Cardiac fibroblast (primary cell): ENCODE data around the gene PPARD.
A peak's percentile ranks its signal among the peaks of the same experiment; 100 is the strongest.
"Not testable (repeated sequence)": the region's sequence is repeated elsewhere in the genome, so short reads cannot be mapped to it uniquely, and the experiment has no call there.

Experiments used
- DNase-seq, 2 donors: peaks; one replicate each; pipeline versions ENCODE4 v3.0.0 to v3.0.0-alpha.2; 2010; ENCODE audit warnings: low read depth in 2 of 2
- H3K4me3 ChIP-seq, 2 donors: replicated peaks in 1 of 2; 1 replicate in 1 of 2; 2 replicates in 1 of 2; pipeline ENCODE4 v1.5.1; 2011; ENCODE audit warnings: low read depth in 2 of 2, low read length in 2 of 2, mild to moderate bottlenecking in 2 of 2, moderate library complexity in 1 of 2
- CTCF ChIP-seq: IDR thresholded peaks from one replicate; pipeline ENCODE4 v1.5.1; 2011; ENCODE audit warnings: low read depth, mild to moderate bottlenecking, low read length, inconsistent platforms

Gene PPARD

GRCh38 chr6:35327349-35328027 lies 14.9 kb upstream of the PPARD start:
- TF ChIP-seq CTCF: peak; percentile 82
- peak; percentile 68 to 70 for DNase-seq
- H3K4me3 ChIP-seq: no peak overlapping the region

DNA sequence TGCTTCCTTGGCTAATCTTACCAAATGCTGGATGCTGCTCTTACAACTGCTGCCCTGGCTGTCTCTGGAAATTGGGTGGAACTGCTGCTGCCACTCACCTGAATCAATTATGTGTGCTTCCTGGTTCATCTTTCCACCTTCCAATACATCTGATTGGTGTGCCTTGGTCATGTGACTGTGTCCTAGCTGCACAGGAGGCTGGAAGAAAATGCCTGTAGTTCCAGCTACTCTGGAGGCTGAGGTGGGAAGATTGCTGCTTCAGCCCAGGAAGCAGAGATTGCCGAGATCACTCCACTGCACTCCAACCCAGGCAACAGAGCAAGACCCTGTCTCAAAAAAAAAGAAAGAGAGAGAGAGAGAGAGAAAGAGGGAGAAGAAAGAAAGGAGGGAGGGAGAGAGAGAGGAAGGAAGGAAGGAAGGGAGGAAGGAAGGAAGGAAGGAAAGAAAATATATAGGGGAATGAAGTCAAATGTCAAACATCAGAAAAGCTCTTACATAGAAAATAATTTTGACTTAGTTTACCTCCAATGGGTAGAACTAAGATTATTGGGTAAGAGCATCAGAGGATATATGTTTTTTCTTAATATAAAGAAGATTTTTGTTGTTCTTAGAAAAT lies 14.1 kb upstream of the PPARD start:
- no peak for TF ChIP-seq CTCF
- no peak for DNase-seq

GRCh38 chr6:35328965-35329364 lies 13.4 kb upstream of the PPARD start:
- not testable (repeated sequence) for H3K4me3 ChIP-seq, DNase-seq

More for the DNA sequence above, 14.1 kb upstream of the PPARD start:
- no peak overlapping the region for H3K4me3 ChIP-seq

DNA sequence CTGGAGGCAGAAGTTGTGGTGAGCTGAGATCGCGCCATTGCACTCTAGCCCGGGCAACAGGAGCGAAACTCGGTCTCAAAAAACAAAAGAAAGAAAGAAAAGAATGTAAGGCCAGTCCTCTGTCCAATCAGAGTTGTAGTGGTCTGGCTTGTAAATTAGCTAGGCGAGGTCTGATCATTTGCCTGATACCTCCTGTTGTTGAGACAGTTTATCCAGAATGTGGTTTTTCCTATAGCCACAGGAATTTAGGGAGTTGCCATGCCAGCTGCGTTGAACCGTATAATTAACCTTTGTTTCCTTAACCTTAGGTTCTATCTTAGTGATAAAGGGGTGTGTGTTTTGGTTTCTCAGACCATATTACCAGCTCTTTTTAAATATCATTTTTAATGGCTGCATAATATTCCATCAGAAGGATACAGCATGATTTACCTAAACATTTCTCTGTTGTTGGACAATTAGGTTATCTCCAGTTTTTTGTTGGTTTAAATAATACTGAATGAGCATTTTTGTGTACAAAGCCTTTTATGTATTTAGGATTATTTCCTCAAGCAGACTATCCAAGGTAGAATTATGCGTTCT lies 11.7 kb upstream of the PPARD start:
- no peak overlapping the region for H3K4me3 ChIP-seq
- no peak for TF ChIP-seq CTCF
- DNase-seq: no peak

DNA sequence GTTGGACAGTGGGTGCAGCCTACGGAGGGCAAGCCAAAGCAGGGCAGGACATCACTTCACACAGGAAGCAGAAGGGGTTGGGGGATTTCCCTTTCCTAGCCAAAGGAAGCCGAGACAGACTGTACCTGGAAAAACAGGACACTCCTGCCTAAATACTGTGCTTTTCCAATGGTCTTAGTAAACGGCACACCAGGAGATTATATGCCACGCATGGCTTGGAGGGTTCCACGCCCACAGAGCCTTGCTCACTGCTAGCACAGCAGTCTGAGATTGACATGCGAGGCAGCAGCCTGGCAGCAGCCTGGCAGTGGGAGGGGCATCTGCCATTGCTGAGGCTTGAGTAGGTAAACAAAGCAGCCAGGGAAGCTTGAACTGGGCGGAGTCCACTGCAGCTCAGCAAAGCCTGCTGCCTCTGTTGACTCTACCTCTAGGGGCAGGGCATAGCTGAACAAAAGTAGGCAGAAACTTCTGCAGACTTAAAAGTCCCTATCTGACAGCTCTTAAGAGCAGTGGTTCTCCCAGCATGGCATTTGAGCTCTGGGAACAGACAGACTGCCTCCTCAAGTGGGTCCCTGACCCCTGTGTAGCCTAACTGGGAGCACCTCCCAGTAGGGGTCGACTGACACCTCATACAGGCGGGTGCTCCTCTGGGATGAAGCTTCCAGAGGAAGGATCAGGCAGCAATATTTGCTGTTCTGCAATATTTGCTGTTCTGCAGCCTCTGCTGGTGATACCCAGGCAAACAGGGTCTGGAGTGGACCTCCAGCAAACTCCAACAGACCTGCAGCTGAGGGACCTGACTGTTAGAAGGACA lies 10.1 kb upstream of the PPARD start:
- not testable (repeated sequence) for H3K4me3 ChIP-seq
- peak in 1 of 2 donors; percentile 5 for DNase-seq

DNA sequence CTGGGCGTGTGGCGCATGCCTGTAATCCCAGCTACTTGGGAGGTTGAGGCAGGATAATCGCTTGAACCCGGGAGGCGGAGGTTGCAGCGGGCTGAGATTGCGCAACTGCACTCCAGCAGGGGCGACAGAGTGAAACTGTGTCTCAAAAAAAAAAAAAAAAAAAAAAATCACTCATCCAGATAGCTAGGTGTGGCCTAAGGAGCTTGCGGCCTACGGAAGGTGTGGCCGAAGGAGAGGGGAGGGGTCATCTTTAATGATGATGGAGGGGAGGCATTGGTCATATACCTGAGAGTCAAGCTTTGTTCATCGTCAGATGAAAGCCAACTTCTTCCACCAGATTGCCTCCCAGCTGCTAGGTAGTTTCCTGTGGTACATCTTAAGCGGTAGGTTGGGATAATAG lies 801 bp upstream of the PPARD start:
- TF ChIP-seq CTCF: no peak
- DNase-seq: no peak
- no peak overlapping the region for H3K4me3 ChIP-seq

GRCh38 chr6:35343092-35343834 lies 905 bp downstream of the PPARD start:
- H3K4me3 ChIP-seq: peak overlapping the region; percentile 78 to 79
- peak; percentile 23 to 85 for DNase-seq
- TF ChIP-seq CTCF: no peak
